K562 (cell line): ENCODE results near the gene C3. TPM values are rescaled to one million over a fixed set of nuclear protein-coding genes. Genes with fewer than 3 reads are reported as not detected.

Experiments used
- ATAC-seq: fragments of 200-7000 bp; cut with Tn5 transposase; 3 replicates; pipeline ENCODE4 v1.9.1; 2020; ENCODE audit warnings: moderate library complexity
- BruUV-seq: library from RNA; stranded (reverse); fragments of 400-500 nt; replicated peaks from 2 replicates; lab custom pipeline; 2021; lab: Mats Ljungman, UMichigan
- CTCF ChIA-PET: fragments of 300-600 bp; formaldehyde crosslinking; extraction: SDS; loops from one replicate; lab custom pipeline; 2021; ENCODE audit warnings: low intra/inter-chr PET ratio; lab: Yijun Ruan, JAX
- POLR2A ChIA-PET: fragments of 300-600, 350-650 bp; sonication (Branson Sonifier 250); formaldehyde crosslinking; extraction: SDS; loops from one replicate; lab custom pipeline; 2021; ENCODE audit warnings: antibody characterized with exemption, inconsistent platforms; lab: Yijun Ruan, JAX
- DNase-seq, 4 experiments: peaks; one replicate each; pipeline versions ENCODE4 v3.0.0 to v3.0.0-alpha.2; 2011 to 2018; ENCODE audit warnings: low spot score in 3 of 4, mixed read lengths in 3 of 4; ENCODE audit errors: extremely low read depth in 1 of 4
- FAIRE-seq: peaks from 2 replicates; lab custom pipeline; 2011; peaks lifted over from hg19 to GRCh38; lab: Jason Lieb, UNC
- H2AFZ ChIP-seq: 2 replicates; pipeline ENCODE4 v1.6.0; 2011; ENCODE audit warnings: low read depth, low read length, control low read depth, inconsistent platforms
- H3K27ac ChIP-seq: fragments of 200-600 bp; 3 replicates; pipeline ENCODE4 v1.8.0; 2011; ENCODE audit warnings: low read depth, mild to moderate bottlenecking, control low read depth, inconsistent platforms, low read length, moderate library complexity, mixed read lengths; ENCODE audit errors: extremely low read depth
- H3K27me3 ChIP-seq, 2 experiments: fragments of 300-600 bp in 1 of 2; 2 replicates in 1 of 2; 3 replicates in 1 of 2; pipeline versions ENCODE4 v1.6.0 to v1.8.0; 2011; ENCODE audit warnings: inconsistent platforms in 2 of 2, low read length in 2 of 2, mild to moderate bottlenecking in 1 of 2, mixed read lengths in 1 of 2, moderate library complexity in 1 of 2; ENCODE audit not compliant: control insufficient read depth in 2 of 2, insufficient read depth in 2 of 2
- H3K36me3 ChIP-seq: fragments of 300-600 bp; 3 replicates; pipeline ENCODE4 v1.8.0; 2011; ENCODE audit warnings: mild to moderate bottlenecking, low read length, inconsistent platforms; ENCODE audit not compliant: control insufficient read depth, insufficient read depth
- H3K4me1 ChIP-seq, 2 experiments: fragments of 200-600 bp in 1 of 2; replicated peaks in 1 of 2; 2 replicates in 1 of 2; 3 replicates in 1 of 2; pipeline versions ENCODE4 v1.5.1 to v1.8.0; 2011; ENCODE audit warnings: inconsistent platforms in 2 of 2, low read length in 2 of 2, mild to moderate bottlenecking in 1 of 2, mixed read lengths in 1 of 2, moderate library complexity in 1 of 2; ENCODE audit not compliant: control insufficient read depth in 2 of 2, insufficient read depth in 2 of 2
- H3K4me2 ChIP-seq: 2 replicates; pipeline ENCODE4 v1.6.1; 2011; ENCODE audit warnings: low read length, control low read depth, inconsistent platforms, mixed read lengths; ENCODE audit not compliant: insufficient read depth
- H3K4me3 ChIP-seq: fragments of 200-600 bp; sonication (generic), shearing (Covaris generic); 2 replicates; pipeline ENCODE4 v1.5.1; 2016; ENCODE audit warnings: control low read depth, inconsistent platforms
- H3K79me2 ChIP-seq: fragments of 200-600 bp; 3 replicates; pipeline ENCODE4 v1.8.0; 2011; ENCODE audit warnings: low read length, inconsistent platforms; ENCODE audit not compliant: control insufficient read depth, insufficient read depth
- H3K9ac ChIP-seq, 2 experiments: 2 replicates each; pipeline versions ENCODE4 v1.6.0 to v1.6.1; 2011; ENCODE audit warnings: low read depth in 2 of 2, low read length in 2 of 2, control low read depth in 1 of 2, inconsistent platforms in 1 of 2, mild to moderate bottlenecking in 1 of 2, mixed read lengths in 1 of 2; ENCODE audit not compliant: insufficient read depth in 1 of 2
- H3K9me1 ChIP-seq: one replicate; pipeline ENCODE4 v1.6.0; 2011; ENCODE audit warnings: inconsistent platforms, mild to moderate bottlenecking, low read length, moderate library complexity; ENCODE audit not compliant: control insufficient read depth, insufficient read depth
- H3K9me3 ChIP-seq: replicated peaks from 2 replicates; pipeline ENCODE4 v1.5.1; 2011; ENCODE audit warnings: low read depth, low read length, inconsistent platforms; ENCODE audit not compliant: control insufficient read depth, insufficient read depth
- H4K20me1 ChIP-seq: replicated peaks from 2 replicates; pipeline ENCODE4 v1.6.1; 2011; ENCODE audit warnings: low read length, inconsistent platforms, mixed read lengths; ENCODE audit not compliant: control insufficient read depth, insufficient read depth
- ELK3 ChIP-seq: fragments of 450-650 bp; formaldehyde crosslinking; IDR thresholded peaks from 2 replicates; pipeline ENCODE4 v1.4.0; 2020; ENCODE audit warnings: mild to moderate bottlenecking
- HMGXB4 ChIP-seq: sonication (generic); formaldehyde crosslinking; IDR thresholded peaks from 2 replicates; pipeline ENCODE4 v1.8.1; 2023; ENCODE audit warnings: mild to moderate bottlenecking, missing genetic modification reagents
- YY1 ChIP-seq, 3 experiments: IDR thresholded peaks; 2 replicates each; pipeline ENCODE4 v1.6.1; 2011; ENCODE audit warnings: low read length in 2 of 3, mild to moderate bottlenecking in 2 of 3, moderate library complexity in 2 of 3, borderline replicate concordance in 1 of 3, control low read depth in 1 of 3, low read depth in 1 of 3; ENCODE audit not compliant: insufficient read depth in 3 of 3, insufficient replicate concordance in 2 of 3, control insufficient read depth in 1 of 3, insufficient read length in 1 of 3; ENCODE audit errors: extremely low read depth in 1 of 3
- WGBS: fragments of 100-300 bp; shearing (Covaris generic); methylation state at CpG from one replicate; pipeline ENCODE4 v1.1.6; 2016; ENCODE audit warnings: low coverage, mixed read lengths; ENCODE audit not compliant: insufficient coverage; ENCODE audit errors: missing lambda C conversion rate; 5-methylcytosine and 5-hydroxymethylcytosine counted together
- in situ Hi-C: fragments of 300-500 bp; cut with MboI; formaldehyde crosslinking; loops from 4 replicates; pipeline ENCODE4 v1.15.0; 2018; ENCODE audit warnings: inconsistent platforms, mixed read lengths
- intact Hi-C: fragments of 100-400 bp; cut with micrococcal nuclease; formaldehyde crosslinking; loops from 2 replicates; pipeline ENCODE4 v1.14.2; 2022
- polyA plus RNA-seq, 8 experiments: library from polyadenylated mRNA; depleted of rRNA in 4 of 8; stranded (reverse) in 5 of 8; unstranded in 3 of 8; fragments of >200 nt; fragmentation: Nextera tagmentation in 2 of 8; fragmentation: Illumina TruSeq in 1 of 8; extraction: Ambion mirVana in 2 of 8; extraction: Trizol in 1 of 8; gene quantifications; 2 replicates each; pipeline versions ENCODE4 v1.2.1 to v1.2.3, GENCODE V29; 2011 to 2014; ENCODE audit warnings: inconsistent platforms in 1 of 8, missing spikeins in 1 of 8
- total RNA-seq, 7 experiments: library from RNA; depleted of rRNA in 6 of 7; stranded (reverse); fragments of >200 nt in 6 of 7; fragmentation: Illumina TruSeq in 2 of 7; extraction: Trizol in 2 of 7; gene quantifications; 2 replicates each; pipeline versions ENCODE4 v1.2.1 to v1.2.3, GENCODE V29; 2011 to 2021; ENCODE audit warnings: low replicate concordance in 1 of 7

C3 gene
- total and polyA plus RNA-seq, 9 of the 15 experiments (the other 6 are each of a cell fraction or from before 2014, with no cell fraction given): 0.59 to 10.6 (median 2.2) TPM

GRCh38 chr19:6760606-6761005, 40.2 kb upstream of the C3 start:
- H3K36me3 ChIP-seq: peaks cover 13% of the 10 kb centered on the region; the same call in 2 of the 3 replicates

More at GRCh38 chr19:6760606-6761005, 40.2 kb upstream of the C3 start:
- no peak for TF ChIP-seq HMGXB4 (CRISPR knock-in tag)
- TF ChIP-seq ELK3 (CRISPR knock-in tag): no peak
- peak in 1 of 3 experiments; percentile 12 for TF ChIP-seq YY1 (IDR thresholded peaks at IDR 0.05; ENCODE audit: borderline replicate concordance in 1 of 3, control insufficient read depth in 1 of 3, extremely low read depth in 1 of 3, insufficient read depth in 3 of 3, insufficient read length in 1 of 3, insufficient replicate concordance in 2 of 3, low read depth in 1 of 3, low read length in 2 of 3)
- ATAC-seq (no peak), FAIRE-seq (no peak), DNase-seq (no peak)
- Histone ChIP-seq H2AFZ (no peak overlapping the region), H3K79me2 (peaks cover 1% of the 10 kb centered on the region; the same call in 2 of the 3 replicates), H3K9ac (no peak overlapping the region), H3K4me3 (no peak overlapping the region), H3K9me3 (no peaks in the 10 kb centered on the region; the same call in 1 of the 2 replicates), H4K20me1 (no peaks in the 10 kb centered on the region), H3K27ac (no peak overlapping the region), H3K27me3 (no peaks in the 10 kb centered on the region), H3K9me1 (no peaks in the 10 kb centered on the region), H3K4me2 (no peak overlapping the region), H3K4me1 (peaks cover 0 to 4% of the 10 kb centered on the region in 2 experiments; a peak in 3 of 5 replicates)
- 96% methylated on average over 13 of the region's 17 CpGs for WGBS
- POLR2A ChIA-PET: interaction anchor here (1.0 to 1.1 kb wide), 2 partner anchors 12 to 39 kb away, joined by 3 to 4 read pairs; no protein-coding TSS in a partner anchor
- BruUV-seq: no TSS peak
- CTCF ChIA-PET: no interaction called here
- intact Hi-C loops: loop anchor here (10.0 kb wide), 1 partner anchor 104 kb away; no protein-coding TSS in a partner anchor
- in situ Hi-C loops: no loop called here
